ENCODE results near the gene CCT8L2.
A peak's percentile ranks its signal among the peaks of the same experiment; 100 is the strongest.
"Not testable (repeated sequence)": the region's sequence is repeated elsewhere in the genome, so short reads cannot be mapped to it uniquely, and the experiment has no call there.

Gene CCT8L2

DNA sequence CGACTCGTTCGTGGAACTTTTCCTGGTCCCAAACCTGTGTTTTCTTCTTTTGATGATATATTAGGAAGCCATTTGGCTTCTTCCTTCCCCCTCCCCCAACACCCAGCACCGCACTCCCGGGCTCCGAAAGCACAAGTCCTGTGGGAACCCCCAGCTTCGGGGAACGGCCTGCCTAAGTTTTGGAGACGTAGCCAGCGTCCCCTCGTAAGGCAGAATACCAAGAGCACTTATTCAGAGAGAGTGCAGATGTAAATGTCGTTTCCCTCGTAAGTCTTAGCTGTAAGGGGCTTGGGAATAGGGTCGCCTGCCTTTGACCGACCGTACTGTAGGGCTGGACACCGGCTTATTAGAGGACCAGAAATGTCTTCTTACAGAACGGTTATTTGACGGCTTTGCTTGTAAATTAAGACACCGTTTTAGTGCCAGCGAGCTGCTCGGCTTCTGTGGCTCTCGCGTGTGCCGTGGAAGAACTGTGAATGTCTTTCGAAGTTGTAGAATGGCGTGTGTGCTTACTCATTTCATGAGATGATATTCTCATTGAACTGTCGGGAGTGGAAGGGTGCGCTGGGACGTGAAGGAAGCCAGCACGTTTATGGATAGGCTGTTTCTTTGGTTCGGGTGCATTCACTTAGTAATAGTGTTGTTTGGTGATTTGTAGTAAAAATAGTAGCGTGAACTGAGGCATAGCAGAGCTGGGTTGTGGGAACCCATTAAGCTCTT, 10.3 kb upstream of the CCT8L2 start:
- Mint-ChIP-seq H3K4me1 (ENCODE audit: low read depth) (peaks cover 18% of the 10 kb centered on the region), H3K27ac (peak overlapping the region; percentile 0), H3K4me3 (peak overlapping the region; percentile 79), H3K27me3 (peaks cover 34% of the 10 kb centered on the region)
- H3K9me3 Mint-ChIP-seq (ENCODE audit: low read depth); H3K36me3 Mint-ChIP-seq: not testable (repeated sequence)

GRCh38 chr22:16602224-16602727, 9.7 kb upstream of the CCT8L2 start:
- H3K36me3 Mint-ChIP-seq; H3K9me3 Mint-ChIP-seq (ENCODE audit: low read depth); H3K27ac Mint-ChIP-seq: not testable (repeated sequence)
- peaks cover 36% of the 10 kb centered on the region for H3K27me3 Mint-ChIP-seq
- peak overlapping the region; percentile 79 for H3K4me3 Mint-ChIP-seq
- peaks cover 18% of the 10 kb centered on the region for H3K4me1 Mint-ChIP-seq (ENCODE audit: low read depth)

- H3K9me3 Mint-ChIP-seq (ENCODE audit: low read depth), result no peaks in the 10 kb centered on the region
- peaks cover 33% of the 10 kb centered on the region for H3K27me3 Mint-ChIP-seq
- H3K36me3 Mint-ChIP-seq, result no peaks in the 10 kb centered on the region
- peaks cover 18% of the 10 kb centered on the region for H3K4me1 Mint-ChIP-seq (ENCODE audit: low read depth)
- H3K27ac Mint-ChIP-seq, result no peak overlapping the region
- peak overlapping the region; percentile 27 for H3K4me3 Mint-ChIP-seq
Observed at GRCh38 chr22:16601437-16602223, 9.0 kb upstream of the CCT8L2 start.

DNA sequence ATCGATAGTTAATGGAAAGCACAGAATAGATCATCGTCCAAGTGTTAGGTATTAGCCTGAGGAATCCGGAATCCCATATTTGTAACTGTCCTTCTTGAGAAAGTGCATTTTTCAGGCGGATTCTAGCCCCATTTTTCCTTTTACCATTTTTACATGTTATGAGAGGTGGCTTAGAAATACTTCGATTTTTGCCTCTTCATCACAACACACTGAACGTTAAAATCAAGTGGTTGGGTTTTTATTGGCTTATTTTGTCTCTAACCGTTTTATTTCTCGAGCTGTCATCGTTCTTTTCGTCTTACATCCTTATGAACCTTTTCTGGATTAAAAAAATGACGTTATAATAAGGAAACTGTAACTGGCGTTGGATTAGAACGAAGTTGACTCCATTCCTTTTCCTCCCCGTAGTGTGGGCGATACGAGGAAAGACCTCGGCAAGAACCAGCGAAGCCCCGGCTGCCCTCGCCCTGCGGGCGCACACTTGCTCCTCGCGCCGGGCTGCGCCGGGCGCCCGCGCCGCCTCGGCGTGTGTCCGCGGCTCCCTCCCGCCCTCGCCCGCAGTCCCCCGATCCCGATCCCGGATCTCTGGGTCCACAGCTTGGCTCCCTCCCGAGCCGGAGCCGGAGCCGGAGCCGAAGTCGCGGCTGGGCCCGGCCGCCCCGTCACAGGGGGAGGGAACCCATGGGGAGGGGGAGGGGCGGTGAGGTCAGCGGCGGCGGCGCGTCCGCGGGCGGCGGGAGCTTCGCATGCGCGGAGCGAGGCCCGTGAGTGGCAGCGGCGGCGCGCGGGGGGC, 8.2 kb upstream of the CCT8L2 start:
- Mint-ChIP-seq H3K4me1 (ENCODE audit: low read depth) (peaks cover 18% of the 10 kb centered on the region), H3K4me3 (peak overlapping the region; percentile 53), H3K27me3 (peaks cover 35% of the 10 kb centered on the region)
- H3K9me3 Mint-ChIP-seq (ENCODE audit: low read depth); H3K36me3 Mint-ChIP-seq; H3K27ac Mint-ChIP-seq: not testable (repeated sequence)

DNA sequence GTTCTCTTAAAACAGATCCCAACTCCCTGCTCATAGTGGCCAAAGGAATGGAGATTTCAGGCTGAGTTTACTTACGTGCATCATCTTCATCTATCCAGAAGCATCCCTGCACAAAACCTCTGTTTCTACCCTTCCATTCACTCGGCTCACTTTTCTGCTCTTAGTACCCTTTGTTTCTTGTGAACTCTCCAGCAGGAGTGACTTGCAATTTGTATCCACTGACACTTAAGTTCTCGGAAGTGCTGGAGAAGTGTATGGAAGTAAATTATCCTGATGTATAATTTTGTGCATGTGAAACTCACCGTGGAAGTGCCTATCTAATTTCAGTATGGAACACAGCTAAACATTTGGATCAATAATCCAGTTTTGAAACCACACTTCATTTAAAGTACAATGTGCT, 7.0 kb upstream of the CCT8L2 start:
- not testable (repeated sequence) for H3K27ac Mint-ChIP-seq

DNA sequence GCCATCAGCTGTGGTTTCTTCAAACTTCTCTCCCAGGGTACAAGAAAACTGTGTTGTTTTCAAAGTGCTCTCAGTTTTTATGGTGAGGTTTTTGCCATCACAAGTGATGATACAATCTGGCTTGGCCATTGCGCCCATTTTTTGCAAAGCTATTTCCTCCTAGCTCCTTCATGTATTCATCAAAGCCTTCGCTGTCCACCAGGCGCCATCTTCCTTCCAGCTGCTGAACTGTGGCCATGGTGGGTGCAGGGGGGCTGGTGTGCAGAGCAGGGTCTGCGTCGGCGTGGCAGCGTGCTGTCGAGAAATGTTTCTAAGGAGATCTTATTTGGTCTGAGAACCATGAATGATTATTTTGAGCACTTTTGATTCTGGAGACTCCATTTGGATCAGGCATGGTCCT, 2.6 kb upstream of the CCT8L2 start:
- not testable (repeated sequence) for H3K4me1 Mint-ChIP-seq (ENCODE audit: low read depth); H3K27ac Mint-ChIP-seq; H3K4me3 Mint-ChIP-seq; H3K36me3 Mint-ChIP-seq; H3K9me3 Mint-ChIP-seq (ENCODE audit: low read depth)
- H3K27me3 Mint-ChIP-seq, result peaks cover 17% of the 10 kb centered on the region

More for the DNA sequence above, 7.0 kb upstream of the CCT8L2 start:
- H3K9me3 Mint-ChIP-seq (ENCODE audit: low read depth); H3K36me3 Mint-ChIP-seq; H3K4me3 Mint-ChIP-seq: not testable (repeated sequence)
- H3K27me3 Mint-ChIP-seq, result peaks cover 35% of the 10 kb centered on the region
- H3K4me1 Mint-ChIP-seq (ENCODE audit: low read depth), result peaks cover 18% of the 10 kb centered on the region

GRCh38 chr22:16594026-16594425, 1.4 kb upstream of the CCT8L2 start:
- Mint-ChIP-seq H3K9me3 (ENCODE audit: low read depth) (no peaks in the 10 kb centered on the region), H3K27me3 (peaks cover 10% of the 10 kb centered on the region), H3K4me3 (no peak overlapping the region), H3K36me3 (no peaks in the 10 kb centered on the region), H3K27ac (no peak overlapping the region), H3K4me1 (ENCODE audit: low read depth) (no peaks in the 10 kb centered on the region)

DNA sequence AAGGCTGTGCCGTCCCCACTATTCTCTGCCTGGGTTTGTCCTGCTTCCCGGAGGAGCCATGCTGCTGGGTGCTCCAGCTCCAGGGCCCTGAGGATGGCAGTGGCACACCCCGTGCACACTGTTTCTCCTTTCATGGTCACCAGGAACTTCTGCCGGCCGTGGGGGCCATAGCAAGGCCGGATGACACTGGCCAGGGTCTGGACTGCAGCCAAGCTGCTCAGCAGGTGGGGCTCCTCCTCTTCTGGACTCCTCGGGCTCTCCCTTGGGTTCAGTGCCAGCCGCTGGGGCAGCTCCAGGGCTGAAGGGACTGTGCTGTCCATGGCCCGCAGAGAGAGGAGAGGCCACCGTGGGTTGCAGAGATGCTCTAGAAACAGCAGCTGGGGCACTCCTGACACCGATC, 379 bp downstream of the CCT8L2 start:
- not testable (repeated sequence) for H3K27me3 Mint-ChIP-seq; H3K36me3 Mint-ChIP-seq; H3K9me3 Mint-ChIP-seq (ENCODE audit: low read depth); H3K27ac Mint-ChIP-seq; H3K4me3 Mint-ChIP-seq; H3K4me1 Mint-ChIP-seq (ENCODE audit: low read depth)

DNA sequence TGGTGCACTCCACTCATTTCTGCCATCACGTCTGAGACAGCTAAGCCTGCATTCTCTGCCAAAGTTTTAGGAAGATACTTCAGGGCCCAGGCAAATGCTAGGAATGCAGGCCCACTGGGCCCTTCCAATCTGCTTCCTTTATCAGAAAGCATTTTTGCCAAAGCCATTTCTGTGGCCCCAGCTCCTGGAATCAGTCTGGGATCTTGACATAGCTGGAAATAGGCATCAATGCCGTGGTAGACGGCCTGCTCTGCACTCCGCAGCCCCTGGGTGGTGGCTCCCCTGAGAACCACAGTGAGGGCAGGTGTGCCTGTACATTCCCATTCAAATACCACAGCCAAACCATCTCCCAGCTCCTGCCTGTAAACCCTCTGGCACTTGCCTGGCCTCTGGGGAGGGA, 1.5 kb downstream of the CCT8L2 start:
- H3K9me3 Mint-ChIP-seq (ENCODE audit: low read depth); H3K27ac Mint-ChIP-seq; H3K4me3 Mint-ChIP-seq; H3K4me1 Mint-ChIP-seq (ENCODE audit: low read depth); H3K27me3 Mint-ChIP-seq; H3K36me3 Mint-ChIP-seq: not testable (repeated sequence)

GRCh38 chr22:16586991-16587390, 5.6 kb downstream of the CCT8L2 start:
- H3K36me3 Mint-ChIP-seq, result no peaks in the 10 kb centered on the region
- no peaks in the 10 kb centered on the region for H3K27me3 Mint-ChIP-seq
- no peak overlapping the region for H3K4me3 Mint-ChIP-seq
- no peaks in the 10 kb centered on the region for H3K9me3 Mint-ChIP-seq (ENCODE audit: low read depth)
- no peak overlapping the region for H3K27ac Mint-ChIP-seq
- H3K4me1 Mint-ChIP-seq (ENCODE audit: low read depth), result no peaks in the 10 kb centered on the region

GRCh38 chr22:16586170-16586569, 6.4 kb downstream of the CCT8L2 start:
- Mint-ChIP-seq H3K4me1 (ENCODE audit: low read depth) (no peaks in the 10 kb centered on the region), H3K4me3 (no peak overlapping the region), H3K27ac (no peak overlapping the region), H3K9me3 (ENCODE audit: low read depth) (no peaks in the 10 kb centered on the region), H3K36me3 (no peaks in the 10 kb centered on the region), H3K27me3 (no peaks in the 10 kb centered on the region)

GRCh38 chr22:16580872-16581271, 11.7 kb downstream of the CCT8L2 start:
- not testable (repeated sequence) for H3K27ac Mint-ChIP-seq; H3K4me1 Mint-ChIP-seq (ENCODE audit: low read depth); H3K27me3 Mint-ChIP-seq; H3K9me3 Mint-ChIP-seq (ENCODE audit: low read depth); H3K36me3 Mint-ChIP-seq; H3K4me3 Mint-ChIP-seq

DNA sequence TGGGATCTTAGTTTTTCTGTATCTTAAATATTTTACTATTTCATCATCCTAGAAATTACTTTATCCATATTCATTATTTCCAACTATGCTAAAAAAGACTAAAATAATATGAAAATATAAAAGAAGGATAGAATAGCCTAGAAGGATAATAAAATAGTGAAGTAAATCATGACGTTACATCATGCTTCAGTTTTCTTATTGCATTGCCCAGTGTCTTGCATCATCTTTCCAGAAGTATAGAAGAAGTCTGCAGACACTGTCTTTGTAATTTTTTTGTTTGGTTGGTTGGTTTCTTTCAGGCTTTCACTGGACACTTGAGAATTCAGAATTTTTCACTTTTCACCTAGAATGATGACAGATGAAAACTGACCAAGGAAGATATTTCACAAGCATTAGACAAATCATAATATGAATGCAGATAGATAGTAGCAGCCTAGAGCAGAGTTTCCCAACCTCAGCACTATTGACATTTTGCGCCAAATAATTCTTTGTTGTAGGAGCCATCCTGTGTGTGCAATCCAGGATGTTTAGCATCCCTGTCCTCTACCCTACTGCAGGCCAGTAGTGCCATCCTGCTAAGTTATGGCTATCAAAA, 23.3 kb downstream of the CCT8L2 start:
- H3K36me3 Mint-ChIP-seq, H3K4me3 Mint-ChIP-seq: not testable (repeated sequence)

DNA sequence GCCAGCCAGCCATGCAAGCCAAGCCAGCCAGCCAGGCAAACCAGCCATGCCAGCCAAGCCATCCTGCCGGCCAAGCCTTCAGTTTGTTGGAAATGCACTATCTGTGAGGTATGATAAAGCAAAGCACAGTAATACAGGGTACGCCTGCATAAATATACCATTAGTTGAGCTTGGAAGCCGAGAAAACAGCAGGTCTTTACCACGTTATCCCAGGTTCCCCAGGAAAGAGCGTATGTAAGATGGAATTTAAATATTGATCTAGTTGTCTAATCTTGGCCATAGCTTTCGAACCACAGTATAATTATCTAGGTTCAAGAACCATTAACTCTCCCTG, 24.2 kb downstream of the CCT8L2 start:
- H3K9me3 Mint-ChIP-seq (ENCODE audit: low read depth), result no peaks in the 10 kb centered on the region
- no peak overlapping the region for H3K27ac Mint-ChIP-seq
- H3K4me3 Mint-ChIP-seq, result no peak overlapping the region
- H3K4me1 Mint-ChIP-seq (ENCODE audit: low read depth), result no peaks in the 10 kb centered on the region
- H3K36me3 Mint-ChIP-seq, result no peaks in the 10 kb centered on the region
- no peaks in the 10 kb centered on the region for H3K27me3 Mint-ChIP-seq

More for the DNA sequence above, 23.3 kb downstream of the CCT8L2 start:
- not testable (repeated sequence) for H3K4me1 Mint-ChIP-seq (ENCODE audit: low read depth); H3K27ac Mint-ChIP-seq; H3K27me3 Mint-ChIP-seq; H3K9me3 Mint-ChIP-seq (ENCODE audit: low read depth)
